Fibroblast of lung (primary cell): Measurements from ENCODE around the gene CARD10.

Experiments
- CTCF ChIP-seq, 2 donors: IDR thresholded peaks in 1 of 2; conservative IDR thresholded peaks in 1 of 2; 1 replicate in 1 of 2; 2 replicates in 1 of 2; pipeline ENCODE4 v1.5.1; 2011 to 2012; ENCODE audit warnings: low read length in 2 of 2, control low read depth in 1 of 2, inconsistent platforms in 1 of 2, low read depth in 1 of 2, mild to moderate bottlenecking in 1 of 2
- EZH2 ChIP-seq: IDR thresholded peaks from 2 replicates; pipeline ENCODE4 v1.5.1; 2012; ENCODE audit warnings: low read length, control low read depth, mild to moderate bottlenecking; ENCODE audit errors: missing control alignments

GRCh38 chr22:37525746-37526350 is 6.6 kb upstream of the CARD10 start:
- TF ChIP-seq CTCF (conservative IDR thresholded peaks at IDR 0.05 in 1 of 2, IDR thresholded peaks at IDR 0.05 in 1 of 2; ENCODE audit: low read depth in 1 of 2, low read length in 2 of 2) (no peak), EZH2 (no peak)
